B cell (primary cell): ENCODE measurements around the gene GPR62. TPM values are rescaled to one million over a fixed set of nuclear protein-coding genes. Genes with fewer than 3 reads are reported as not detected.

Source experiments
- ATAC-seq: fragments of 200-7000 bp; cut with Tn5 transposase; one replicate; pipeline ENCODE4 v1.10.0; 2021; ENCODE audit warnings: low read depth, mild to moderate bottlenecking, moderate number of reproducible peaks, moderate library complexity
- CTCF ChIA-PET: fragments of 350-600 bp; sonication (Branson Sonifier 250); formaldehyde crosslinking; loops from one replicate; lab custom pipeline; 2021; ENCODE audit warnings: antibody characterized with exemption, inconsistent platforms; lab: Charles Lee
- POLR2A ChIA-PET: fragments of 350-600 bp; sonication (Branson Sonifier 250); formaldehyde crosslinking; loops from one replicate; lab custom pipeline; 2021; ENCODE audit warnings: antibody characterized with exemption; lab: Charles Lee
- DNase-seq: peaks from one replicate; pipeline ENCODE4 v3.0.0; 2013
- H2AFZ ChIP-seq: 2 replicates; pipeline ENCODE4 v1.6.1; 2012; ENCODE audit warnings: mild to moderate bottlenecking, low read depth, low read length; ENCODE audit not compliant: insufficient read depth, poor library complexity, severe bottlenecking
- H3K27ac ChIP-seq, 2 donors: 1 replicate in 1 of 2; 2 replicates in 1 of 2; pipeline ENCODE4 v1.5.1; 2012 to 2013; ENCODE audit warnings: low read length in 2 of 2, mild to moderate bottlenecking in 2 of 2, moderate library complexity in 1 of 2
- H3K27me3 ChIP-seq, 4 experiments: fragments of 200-600 bp in 1 of 4; sonication (generic) in 1 of 4; replicated peaks in 1 of 4; 1 replicate in 2 of 4; 2 replicates in 2 of 4; pipeline versions ENCODE4 v1.6.1 to v1.7.0; 2013 to 2016; ENCODE audit warnings: low read length in 3 of 4, mild to moderate bottlenecking in 2 of 4, mixed read lengths in 1 of 4, moderate library complexity in 1 of 4; ENCODE audit not compliant: insufficient read depth in 4 of 4, control insufficient read depth in 3 of 4; ENCODE audit errors: control extremely low read depth in 1 of 4
- H3K36me3 ChIP-seq, 2 experiments: replicated peaks in 1 of 2; 1 replicate in 1 of 2; 2 replicates in 1 of 2; pipeline versions ENCODE4 v1.6.1 to v1.7.1; 2013; ENCODE audit warnings: low read length in 1 of 2; ENCODE audit not compliant: insufficient read depth in 2 of 2, control insufficient read depth in 1 of 2; ENCODE audit errors: control extremely low read depth in 1 of 2, extremely low read depth in 1 of 2
- H3K4me1 ChIP-seq, 2 donors: fragments of 200-600 bp in 1 of 2; sonication (generic) in 1 of 2; 1 replicate in 1 of 2; 2 replicates in 1 of 2; pipeline versions ENCODE4 v1.5.1 to v1.6.1; 2013 to 2017; ENCODE audit warnings: low read length in 2 of 2; ENCODE audit not compliant: control insufficient read depth in 2 of 2, insufficient read depth in 2 of 2
- H3K4me2 ChIP-seq: replicated peaks from 2 replicates; pipeline ENCODE3; 2012; ENCODE audit warnings: mild to moderate bottlenecking, low read depth, low read length; ENCODE audit not compliant: poor library complexity, severe bottlenecking
- H3K4me3 ChIP-seq, 5 experiments: fragments of 200-600 bp in 1 of 5; sonication (generic) in 1 of 5; 1 replicate in 3 of 5; 2 replicates in 2 of 5; pipeline versions ENCODE4 v1.5.1 to v1.7.0; 2011 to 2016; ENCODE audit warnings: low read length in 4 of 5, mild to moderate bottlenecking in 4 of 5, low read depth in 2 of 5, control low read depth in 1 of 5, moderate library complexity in 1 of 5; ENCODE audit not compliant: insufficient read depth in 1 of 5; ENCODE audit errors: control extremely low read depth in 1 of 5, extremely low read depth in 1 of 5
- H3K79me2 ChIP-seq: fragments of 200-600 bp; sonication (generic); one replicate; pipeline ENCODE4 v1.6.0; 2016; ENCODE audit warnings: low read length; ENCODE audit not compliant: control insufficient read depth, insufficient read depth
- H3K9ac ChIP-seq: fragments of 200-600 bp; sonication (generic); 2 replicates; pipeline ENCODE4 v1.6.1; 2017; ENCODE audit warnings: mild to moderate bottlenecking, low read length, moderate library complexity
- H3K9me3 ChIP-seq, 3 donors: one replicate each; pipeline versions ENCODE4 v1.6.1 to v1.7.1; 2013; ENCODE audit warnings: low read length in 2 of 3; ENCODE audit not compliant: control insufficient read depth in 2 of 3, insufficient read depth in 1 of 3; ENCODE audit errors: control extremely low read depth in 1 of 3
- H4K20me1 ChIP-seq: 2 replicates; pipeline ENCODE4 v1.6.0; 2012; ENCODE audit warnings: mild to moderate bottlenecking, low read length; ENCODE audit not compliant: insufficient read depth, control insufficient read depth, poor library complexity, severe bottlenecking
- H3K27ac Mint-ChIP-seq: one replicate; pipeline ENCODE4 v1.8.0; 2021; ENCODE audit warnings: mixed read lengths
- H3K27me3 Mint-ChIP-seq: one replicate; pipeline ENCODE4 v1.8.0; 2021; ENCODE audit warnings: mixed read lengths
- H3K4me1 Mint-ChIP-seq: one replicate; pipeline ENCODE4 v1.8.0; 2021; ENCODE audit warnings: mixed read lengths
- H3K4me3 Mint-ChIP-seq: one replicate; pipeline ENCODE4 v1.8.0; 2021; ENCODE audit warnings: mixed read lengths
- H3K9me3 Mint-ChIP-seq: one replicate; pipeline ENCODE4 v1.8.0; 2022; ENCODE audit warnings: mixed read lengths; ENCODE audit not compliant: insufficient read depth
- EZH2 ChIP-seq: IDR thresholded peaks from 2 replicates; pipeline ENCODE4 v1.6.1; 2012; ENCODE audit warnings: borderline replicate concordance, low read depth, mild to moderate bottlenecking, moderate library complexity, low read length; ENCODE audit not compliant: insufficient read depth, poor library complexity, severe bottlenecking
- WGBS: methylation state at CpG from one replicate; pipeline ENCODE4 v1.1.5; 2013; ENCODE audit warnings: missing lambda C conversion rate; ENCODE audit not compliant: insufficient coverage; 5-methylcytosine and 5-hydroxymethylcytosine counted together
- intact Hi-C: fragments of 100-400 bp; cut with micrococcal nuclease; formaldehyde crosslinking; loops from one replicate; pipeline ENCODE4 v1.10.0; 2022
- polyA plus RNA-seq: library from polyadenylated mRNA; depleted of rRNA; stranded (reverse); fragments of >200 nt; gene quantifications from 2 replicates; pipeline ENCODE4 v1.2.3, GENCODE V29; 2012
- total RNA-seq, 2 donors: library from RNA; stranded (reverse); fragments of 120-200 nt in 1 of 2; gene quantifications; 1 replicate in 1 of 2; 2 replicates in 1 of 2; pipeline versions ENCODE4 v1.2.3 to v1.2.4, GENCODE V29; 2013 to 2022
- TF ChIP-seq, protein P1 (sequence below): fragments of 200-600 bp; IDR thresholded peaks from one replicate; pipeline ENCODE4 v1.8.0; 2022; ENCODE audit warnings: antibody characterized with exemption, mild to moderate bottlenecking

Gene GPR62
- total and polyA plus RNA-seq, 2 donors (not counting 1 experiment from before 2014, with no cell fraction given) = not detected

DNA sequence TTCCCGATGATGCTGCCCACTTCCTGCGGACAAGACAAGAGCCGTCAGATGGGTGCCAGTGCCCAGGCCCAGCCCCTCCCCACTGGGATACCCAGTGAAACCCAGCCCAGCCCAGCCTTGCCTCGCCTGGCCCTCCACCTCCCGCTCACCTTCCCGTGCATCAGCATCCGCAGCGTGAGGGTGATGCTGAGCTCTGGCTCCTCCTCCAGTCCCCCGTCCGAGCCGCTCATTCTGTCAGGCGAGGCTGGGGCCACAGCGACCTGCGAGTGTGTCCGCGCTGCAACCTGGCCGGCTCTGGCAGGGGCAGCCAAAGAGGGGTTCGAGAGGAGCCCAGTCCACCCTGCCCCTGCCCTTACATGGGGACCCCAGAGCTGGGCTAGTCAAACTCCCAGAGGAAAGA, 5.8 kb downstream of the GPR62 start:
- Histone ChIP-seq H4K20me1 (no peaks in the 10 kb centered on the region), H3K27me3 (peaks cover 0 to 7% (median 2%) of the 10 kb centered on the region in 4 experiments), H3K36me3 (no peaks in the 10 kb centered on the region), H3K9ac (no peak overlapping the region), H3K4me3 (no peak overlapping the region), H2AFZ (no peak overlapping the region), H3K4me1 (peaks cover 6% of the 10 kb centered on the region in 2 donors), H3K27ac (no peak overlapping the region), H3K79me2 (no peaks in the 10 kb centered on the region), H3K4me2 (no peak overlapping the region), H3K9me3 (no peaks in the 10 kb centered on the region)
- Mint-ChIP-seq H3K27me3 (no peaks in the 10 kb centered on the region), H3K27ac (no peak overlapping the region), H3K4me3 (no peak overlapping the region), H3K4me1 (peaks cover 8% of the 10 kb centered on the region), H3K9me3 (no peaks in the 10 kb centered on the region)
- ChIA-PET CTCF (no interaction called here), POLR2A (no interaction called here)
- intact Hi-C loops = no loop called here
- DNase-seq (no peak), ATAC-seq (no peak)
- no peak for TF ChIP-seq EZH2
- TF ChIP-seq, protein P1, sequence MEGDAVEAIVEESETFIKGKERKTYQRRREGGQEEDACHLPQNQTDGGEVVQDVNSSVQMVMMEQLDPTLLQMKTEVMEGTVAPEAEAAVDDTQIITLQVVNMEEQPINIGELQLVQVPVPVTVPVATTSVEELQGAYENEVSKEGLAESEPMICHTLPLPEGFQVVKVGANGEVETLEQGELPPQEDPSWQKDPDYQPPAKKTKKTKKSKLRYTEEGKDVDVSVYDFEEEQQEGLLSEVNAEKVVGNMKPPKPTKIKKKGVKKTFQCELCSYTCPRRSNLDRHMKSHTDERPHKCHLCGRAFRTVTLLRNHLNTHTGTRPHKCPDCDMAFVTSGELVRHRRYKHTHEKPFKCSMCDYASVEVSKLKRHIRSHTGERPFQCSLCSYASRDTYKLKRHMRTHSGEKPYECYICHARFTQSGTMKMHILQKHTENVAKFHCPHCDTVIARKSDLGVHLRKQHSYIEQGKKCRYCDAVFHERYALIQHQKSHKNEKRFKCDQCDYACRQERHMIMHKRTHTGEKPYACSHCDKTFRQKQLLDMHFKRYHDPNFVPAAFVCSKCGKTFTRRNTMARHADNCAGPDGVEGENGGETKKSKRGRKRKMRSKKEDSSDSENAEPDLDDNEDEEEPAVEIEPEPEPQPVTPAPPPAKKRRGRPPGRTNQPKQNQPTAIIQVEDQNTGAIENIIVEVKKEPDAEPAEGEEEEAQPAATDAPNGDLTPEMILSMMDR = no peak
- WGBS = 92% methylated on average over 18 of the region's 18 CpGs

DNA sequence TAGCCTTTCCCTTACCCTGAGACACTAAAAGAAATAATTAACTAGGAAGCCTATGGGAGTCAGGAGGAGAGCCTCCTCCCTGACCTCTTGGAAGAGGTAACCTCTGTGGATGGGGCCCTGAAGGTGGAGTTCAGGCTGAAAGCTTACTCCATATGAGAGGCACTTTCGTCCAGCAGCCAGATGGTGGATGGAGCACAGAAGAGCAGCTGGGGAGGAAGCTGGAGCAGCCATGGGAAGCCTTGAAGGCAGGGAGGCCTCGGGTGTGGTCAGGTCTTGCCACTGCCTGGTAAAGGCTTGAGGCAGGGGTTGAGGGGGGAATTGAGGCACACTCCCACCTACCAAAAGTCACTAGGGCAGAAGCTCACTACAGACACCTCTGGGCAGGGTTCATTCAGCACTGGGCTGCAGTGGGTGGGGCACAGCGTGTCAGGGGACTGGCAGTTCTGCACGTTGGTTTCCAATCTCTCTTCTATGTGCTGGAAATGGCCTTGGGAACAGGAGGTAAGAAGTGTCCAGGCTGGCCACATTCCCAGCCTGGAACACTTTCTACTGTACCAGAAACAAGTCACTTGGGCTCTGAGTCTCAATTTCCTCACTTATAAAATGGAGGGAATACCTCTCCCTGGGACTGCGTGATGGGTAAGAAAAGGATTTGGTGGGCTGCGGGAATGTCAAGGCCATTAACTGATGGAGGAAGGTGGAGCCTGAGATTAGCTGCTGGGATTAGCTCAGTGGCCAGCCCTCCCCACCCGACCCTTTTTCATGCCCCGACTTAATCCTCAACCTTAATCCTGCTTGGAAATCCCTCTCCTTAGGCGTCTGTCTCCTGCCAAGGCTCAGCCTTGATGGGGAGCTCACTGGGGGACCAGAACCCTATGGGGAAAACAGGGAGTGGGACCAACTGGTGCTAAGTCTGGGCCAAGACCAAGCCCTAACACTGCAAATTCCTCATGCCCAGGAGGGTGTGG, 6.7 kb downstream of the GPR62 start:
- Histone ChIP-seq H3K9me3 (no peaks in the 10 kb centered on the region), H3K27me3 (peaks cover 0 to 5% (median under 1%) of the 10 kb centered on the region in 4 experiments), H3K9ac (no peak overlapping the region), H2AFZ (no peak overlapping the region), H3K27ac (no peak overlapping the region), H4K20me1 (no peaks in the 10 kb centered on the region), H3K4me3 (no peak overlapping the region), H3K79me2 (peaks cover 4% of the 10 kb centered on the region), H3K36me3 (no peaks in the 10 kb centered on the region), H3K4me2 (no peak overlapping the region), H3K4me1 (peaks cover 5 to 8% of the 10 kb centered on the region in 2 donors)
- 71% methylated on average over 2 of the region's 9 CpGs for WGBS
- Mint-ChIP-seq H3K27ac (no peak overlapping the region), H3K27me3 (no peaks in the 10 kb centered on the region), H3K4me1 (peaks cover 6% of the 10 kb centered on the region), H3K9me3 (no peaks in the 10 kb centered on the region), H3K4me3 (no peak overlapping the region)
- DNase-seq (no peak), ATAC-seq (no peak)
- CTCF ChIA-PET = interaction anchor here (0.6 to 1.7 kb wide), 3 partner anchors 9 to 219 kb away, joined by 3 to 6 read pairs (median 3); partner anchors contain the start of gene PARP3
- TF ChIP-seq, protein P1 = no peak
- no peak for TF ChIP-seq EZH2
- intact Hi-C loops = no loop called here
- POLR2A ChIA-PET = no interaction called here
